HG02678 (cell line): Measurements from ENCODE around the gene KDELR1.
"Not testable (repeated sequence)": the region's sequence is repeated elsewhere in the genome, so short reads cannot be mapped to it uniquely, and the experiment has no call there.

ENCODE experiments used
- ATAC-seq: cut with Tn5 transposase; IDR thresholded peaks from one replicate; pipeline ENCODE4 v1.9.1; 2021; ENCODE audit warnings: mild to moderate bottlenecking, moderate library complexity; ENCODE audit not compliant: unreplicated experiment

Gene KDELR1

GRCh38 chr19:48371771-48372170 is 19.6 kb downstream of the KDELR1 start:
- not testable (repeated sequence) for ATAC-seq

GRCh38 chr19:48371367-48371766 is 20.0 kb downstream of the KDELR1 start:
- ATAC-seq = no peak

GRCh38 chr19:48370955-48371354 is 20.4 kb downstream of the KDELR1 start:
- no peak for ATAC-seq

GRCh38 chr19:48368936-48369335 is 22.4 kb downstream of the KDELR1 start:
- ATAC-seq = no peak

- ATAC-seq = no peak
Measured at GRCh38 chr19:48367855-48368254, 23.5 kb downstream of the KDELR1 start.

- ATAC-seq = no peak
Measured at GRCh38 chr19:48365602-48366001, 25.7 kb downstream of the KDELR1 start.

- no peak for ATAC-seq
Measured at GRCh38 chr19:48364598-48365348, 26.6 kb downstream of the KDELR1 start.

- peak; percentile 82 for ATAC-seq
Measured at GRCh38 chr19:48363810-48364597, 27.3 kb downstream of the KDELR1 start, which contains the start of the genes SYNGR4 and TMEM143. Gene SYNGR4, plus strand, starts transcription at chr19:48364367. Its CDS starts 1,476 bp downstream, at chr19:48365843. Gene TMEM143, minus strand, starts transcription at chr19:48363940. Its CDS starts 20 bp downstream, at chr19:48363920.

- ATAC-seq = peak; percentile 10
Measured at GRCh38 chr19:48363500-48363809, 27.9 kb downstream of the KDELR1 start.

GRCh38 chr19:48362716-48363499 is 28.4 kb downstream of the KDELR1 start:
- peak; percentile 51 for ATAC-seq

GRCh38 chr19:48361912-48362311 is 29.4 kb downstream of the KDELR1 start:
- no peak for ATAC-seq

GRCh38 chr19:48359123-48359522 is 32.2 kb downstream of the KDELR1 start:
- no peak for ATAC-seq

- ATAC-seq = no peak
Measured at GRCh38 chr19:48355365-48355954, 35.9 kb downstream of the KDELR1 start.

GRCh38 chr19:48354332-48354992 is 36.9 kb downstream of the KDELR1 start:
- ATAC-seq = no peak

- ATAC-seq = no peak
Measured at GRCh38 chr19:48353677-48354076, 37.7 kb downstream of the KDELR1 start.

GRCh38 chr19:48351341-48351752 is 40.0 kb downstream of the KDELR1 start:
- ATAC-seq = no peak

GRCh38 chr19:48350856-48351255 is 40.5 kb downstream of the KDELR1 start:
- ATAC-seq = no peak

- ATAC-seq = no peak
Measured at GRCh38 chr19:48348737-48349136, 42.6 kb downstream of the KDELR1 start.

GRCh38 chr19:48348045-48348444 is 43.3 kb downstream of the KDELR1 start:
- ATAC-seq = no peak

- ATAC-seq = no peak
Measured at GRCh38 chr19:48346191-48346590, 45.2 kb downstream of the KDELR1 start.
